ENCODE measurements around the gene TPRN.

The TPRN gene

DNA sequence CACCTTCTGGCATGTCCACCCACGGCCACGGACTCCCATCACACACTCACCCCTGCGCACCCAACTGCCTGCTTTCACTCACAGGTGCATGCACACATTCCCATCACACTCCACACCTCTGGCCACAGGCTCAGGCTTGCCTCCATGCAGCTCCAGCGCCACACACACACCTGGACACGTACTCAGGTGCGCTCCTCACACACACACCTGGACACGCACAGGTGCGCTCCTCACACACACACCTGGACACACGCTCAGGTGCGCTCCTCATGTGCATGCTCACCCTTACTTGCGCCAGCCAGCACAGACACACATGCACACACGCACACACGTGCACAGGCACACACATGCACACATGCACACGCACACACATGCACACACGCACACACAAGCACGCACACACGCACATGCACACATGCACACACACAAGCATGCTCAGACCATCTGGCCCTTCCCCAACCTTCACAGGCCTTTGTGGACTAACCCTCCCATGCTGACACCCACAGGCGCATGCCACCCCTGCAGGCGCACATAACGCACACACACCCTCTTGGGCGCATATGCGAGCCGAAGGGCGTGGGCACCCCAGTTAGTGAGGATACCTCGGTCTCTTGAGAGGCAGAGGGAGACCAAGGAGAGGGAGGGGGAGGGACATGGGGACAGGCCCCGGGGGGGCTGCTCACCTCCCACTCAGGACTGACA lies 53.3 kb downstream of the TPRN start:
- Histone ChIP-seq H3K27me3 (ENCODE audit: control insufficient read depth in 1 of 2, insufficient read depth in 2 of 2, low read length in 2 of 2) (peaks cover 6 to 20% of the 10 kb centered on the region in 2 donors), H3K4me1 (ENCODE audit: control insufficient read depth in 1 of 2, insufficient read depth in 2 of 2, low read length in 2 of 2) (peaks cover 3 to 6% of the 10 kb centered on the region in 2 donors), H3K4me3 (ENCODE audit: low read depth in 1 of 2, low read length in 2 of 2) (no peak overlapping the region), H3K27ac (ENCODE audit: low read depth, low read length) (no peak overlapping the region), H3K9ac (ENCODE audit: low read depth in 1 of 2, low read length in 2 of 2) (no peak overlapping the region), H3K36me3 (ENCODE audit: control insufficient read depth in 1 of 2, insufficient read depth in 2 of 2, low read length in 2 of 2) (no peaks in the 10 kb centered on the region), H3K9me3 (ENCODE audit: control insufficient read depth in 1 of 2, low read length in 2 of 2) (no peaks in the 10 kb centered on the region)

GRCh38 chr9:137146527-137146918 lies 54.0 kb downstream of the TPRN start:
- Histone ChIP-seq H3K4me1 (ENCODE audit: control insufficient read depth in 1 of 2, insufficient read depth in 2 of 2, low read length in 2 of 2) (peaks cover 3 to 6% of the 10 kb centered on the region in 2 donors), H3K4me3 (ENCODE audit: low read depth in 1 of 2, low read length in 2 of 2) (no peak overlapping the region), H3K27me3 (ENCODE audit: control insufficient read depth in 1 of 2, insufficient read depth in 2 of 2, low read length in 2 of 2) (peaks cover 13 to 26% of the 10 kb centered on the region in 2 donors), H3K36me3 (ENCODE audit: control insufficient read depth in 1 of 2, insufficient read depth in 2 of 2, low read length in 2 of 2) (no peaks in the 10 kb centered on the region), H3K9ac (ENCODE audit: low read depth in 1 of 2, low read length in 2 of 2) (no peak overlapping the region), H3K27ac (ENCODE audit: low read depth, low read length) (no peak overlapping the region), H3K9me3 (ENCODE audit: control insufficient read depth in 1 of 2, low read length in 2 of 2) (no peaks in the 10 kb centered on the region)

DNA sequence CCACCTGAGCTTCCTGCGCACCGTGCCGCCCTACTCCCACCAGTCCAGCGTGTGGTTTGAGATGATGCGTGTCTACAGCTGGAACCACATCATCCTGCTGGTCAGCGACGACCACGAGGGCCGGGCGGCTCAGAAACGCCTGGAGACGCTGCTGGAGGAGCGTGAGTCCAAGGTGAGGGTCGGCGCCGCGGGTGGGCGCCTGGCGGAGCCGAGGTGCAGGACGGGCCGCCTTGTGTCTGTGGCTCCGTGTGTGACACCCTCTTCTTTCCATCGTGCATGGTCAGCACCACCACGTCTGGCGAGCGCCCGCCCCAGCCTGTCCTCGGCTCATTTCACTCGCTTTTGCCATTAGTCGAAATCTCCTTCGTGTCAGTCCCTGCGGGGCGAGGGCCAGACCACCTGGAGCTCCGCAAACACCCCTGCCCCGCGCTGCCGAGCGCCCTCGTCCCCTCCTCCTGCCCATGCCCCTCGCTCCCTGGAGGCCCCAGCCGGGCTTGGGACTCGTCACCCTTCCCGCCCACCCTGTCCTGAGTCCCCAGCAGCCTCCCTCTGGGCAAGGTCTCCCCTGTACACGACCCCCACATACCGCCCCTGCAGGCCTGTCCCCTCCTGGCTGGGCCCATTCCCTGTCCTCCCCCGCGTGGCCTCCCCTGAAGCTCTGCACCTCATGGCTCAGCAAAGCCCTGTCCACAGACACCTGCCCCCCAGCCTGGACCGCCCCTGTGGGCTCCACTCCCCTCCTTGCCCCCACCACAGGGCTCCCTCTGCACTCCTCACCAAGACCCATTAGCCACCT lies 54.6 kb downstream of the TPRN start:
- Histone ChIP-seq H3K4me3 (ENCODE audit: low read depth in 1 of 2, low read length in 2 of 2) (no peak overlapping the region), H3K9me3 (ENCODE audit: control insufficient read depth in 1 of 2, low read length in 2 of 2) (no peaks in the 10 kb centered on the region), H3K27me3 (ENCODE audit: control insufficient read depth in 1 of 2, insufficient read depth in 2 of 2, low read length in 2 of 2) (peaks cover 19 to 28% of the 10 kb centered on the region in 2 donors), H3K4me1 (ENCODE audit: control insufficient read depth in 1 of 2, insufficient read depth in 2 of 2, low read length in 2 of 2) (peaks cover 3 to 6% of the 10 kb centered on the region in 2 donors), H3K36me3 (ENCODE audit: control insufficient read depth in 1 of 2, insufficient read depth in 2 of 2, low read length in 2 of 2) (no peaks in the 10 kb centered on the region), H3K9ac (ENCODE audit: low read depth in 1 of 2, low read length in 2 of 2) (no peak overlapping the region), H3K27ac (ENCODE audit: low read depth, low read length) (no peak overlapping the region)

DNA sequence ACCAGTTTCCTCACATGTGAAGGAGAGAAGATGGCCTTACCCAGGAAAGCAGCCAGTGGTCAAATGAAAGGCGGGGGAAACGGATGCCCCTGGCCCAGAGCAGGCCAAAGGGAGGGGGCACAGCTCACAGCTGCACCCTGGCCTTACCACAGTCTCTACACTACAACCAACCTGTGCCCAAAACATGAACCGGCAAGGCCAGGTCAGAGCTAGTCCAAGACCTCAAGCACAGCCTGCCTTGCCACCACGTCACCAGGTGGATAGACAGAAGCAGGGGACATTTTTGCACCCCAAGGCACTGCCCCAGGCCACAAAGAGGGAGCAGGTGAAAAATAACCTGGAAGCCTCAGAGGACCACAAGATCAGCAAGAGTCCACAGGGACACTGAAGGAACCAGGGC lies 57.1 kb downstream of the TPRN start:
- Histone ChIP-seq H3K9ac (ENCODE audit: low read depth in 1 of 2, low read length in 2 of 2) (no peak overlapping the region), H3K4me3 (ENCODE audit: low read depth in 1 of 2, low read length in 2 of 2) (no peak overlapping the region), H3K36me3 (ENCODE audit: control insufficient read depth in 1 of 2, insufficient read depth in 2 of 2, low read length in 2 of 2) (no peaks in the 10 kb centered on the region), H3K9me3 (ENCODE audit: control insufficient read depth in 1 of 2, low read length in 2 of 2) (no peaks in the 10 kb centered on the region), H3K4me1 (ENCODE audit: control insufficient read depth in 1 of 2, insufficient read depth in 2 of 2, low read length in 2 of 2) (peaks cover 0 to 3% of the 10 kb centered on the region in 2 donors), H3K27ac (ENCODE audit: low read depth, low read length) (no peak overlapping the region), H3K27me3 (ENCODE audit: control insufficient read depth in 1 of 2, insufficient read depth in 2 of 2, low read length in 2 of 2) (peaks cover 37 to 48% of the 10 kb centered on the region in 2 donors)

DNA sequence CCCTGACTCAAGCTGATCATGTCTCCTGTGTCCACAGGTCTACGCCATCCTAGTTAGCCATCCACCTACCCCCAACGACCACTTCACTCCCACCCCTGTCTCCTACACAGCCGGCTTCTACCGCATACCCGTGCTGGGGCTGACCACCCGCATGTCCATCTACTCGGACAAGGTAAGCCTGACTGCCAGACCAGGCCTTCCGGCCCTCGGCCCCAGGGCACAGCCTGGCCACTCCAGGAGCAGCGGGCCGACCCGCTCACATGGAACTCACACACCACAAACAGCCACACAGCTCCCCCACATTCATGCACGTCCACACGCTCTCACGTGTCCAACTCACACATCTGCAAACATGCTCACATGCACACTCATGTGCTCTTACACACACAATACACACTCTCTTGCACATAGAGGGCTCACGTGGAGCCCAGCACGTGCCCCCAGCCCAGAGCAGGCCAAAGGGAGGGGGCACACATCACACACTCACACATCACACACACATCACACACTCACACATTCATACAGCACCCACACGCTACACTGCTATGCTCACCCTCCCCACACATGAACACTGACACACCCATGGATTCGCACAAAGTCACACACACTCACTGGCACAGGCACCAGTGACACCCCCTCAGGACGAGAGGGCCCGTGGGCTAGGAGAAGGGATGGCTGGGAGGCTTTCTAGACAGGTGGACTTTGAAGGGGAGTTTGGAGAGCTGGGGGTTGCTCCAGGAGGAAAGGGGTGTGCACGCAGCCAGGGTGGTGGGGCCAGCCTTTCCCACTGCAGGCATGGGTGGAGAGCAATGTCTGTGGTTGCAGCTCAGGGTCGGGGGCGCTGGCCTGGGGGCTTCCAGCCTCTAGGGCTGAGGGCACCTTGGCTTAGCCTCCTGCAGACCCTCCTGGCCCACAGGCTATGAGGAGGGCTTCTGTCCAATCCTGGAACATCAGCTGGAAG lies 58.3 kb downstream of the TPRN start:
- Histone ChIP-seq H3K9me3 (ENCODE audit: control insufficient read depth in 1 of 2, low read length in 2 of 2) (no peaks in the 10 kb centered on the region), H3K9ac (ENCODE audit: low read depth in 1 of 2, low read length in 2 of 2) (no peak overlapping the region), H3K4me1 (ENCODE audit: control insufficient read depth in 1 of 2, insufficient read depth in 2 of 2, low read length in 2 of 2) (peaks cover 0 to 3% of the 10 kb centered on the region in 2 donors), H3K4me3 (ENCODE audit: low read depth in 1 of 2, low read length in 2 of 2) (no peak overlapping the region), H3K36me3 (ENCODE audit: control insufficient read depth in 1 of 2, insufficient read depth in 2 of 2, low read length in 2 of 2) (no peaks in the 10 kb centered on the region), H3K27me3 (ENCODE audit: control insufficient read depth in 1 of 2, insufficient read depth in 2 of 2, low read length in 2 of 2) (peaks cover 46 to 55% of the 10 kb centered on the region in 2 donors), H3K27ac (ENCODE audit: low read depth, low read length) (no peak overlapping the region)

Data from duodenal mucosa (tissue), 2 donors.